ENCODE measurements around the gene RNLS.

Gene RNLS

DNA sequence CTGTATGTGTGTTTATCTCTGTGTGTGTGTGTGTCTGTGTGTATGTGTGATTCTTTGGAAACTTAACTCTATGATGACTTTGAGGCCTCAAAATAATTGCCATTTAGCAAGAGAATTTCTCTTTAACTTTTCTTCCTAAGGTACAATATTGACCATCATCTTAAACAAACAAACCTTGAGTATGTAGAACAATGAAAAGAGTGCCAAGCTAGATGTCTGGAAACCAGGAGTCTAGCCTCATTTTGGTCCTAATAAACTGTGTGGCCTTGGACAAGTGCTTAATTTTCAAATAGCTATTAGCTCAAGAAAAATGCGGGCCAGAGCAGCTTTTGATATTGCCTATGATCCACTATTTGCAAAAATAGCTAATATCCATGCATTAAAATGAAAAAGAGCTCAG is 119.3 kb downstream of the RNLS start:
- CTCF ChIA-PET = no interaction called here
- Histone ChIP-seq H3K9me3 (ENCODE audit: control insufficient read depth, insufficient read depth, low read depth, low read length) (no peaks in the 10 kb centered on the region), H3K4me3 (ENCODE audit: low read depth, low read length) (no peak overlapping the region), H3K27ac (ENCODE audit: extremely low read depth, low read depth, low read length) (no peak overlapping the region), H3K4me1 (ENCODE audit: control insufficient read depth, insufficient read depth, low read length) (peaks cover 4% of the 10 kb centered on the region; the same call in 1 of the 2 replicates), H3K36me3 (ENCODE audit: control insufficient read depth in 2 of 2, insufficient read depth in 1 of 2, low read length in 2 of 2) (no peaks in the 10 kb centered on the region)
- TF ChIP-seq WT1 (tag by site-specific recombination; IDR thresholded peaks at IDR 0.05) (no peak), YY1 (tag by site-specific recombination; IDR thresholded peaks at IDR 0.05) (no peak), MYNN (tag by site-specific recombination; IDR thresholded peaks at IDR 0.05; ENCODE audit: borderline replicate concordance) (no peak), GLIS2 (tag by site-specific recombination; IDR thresholded peaks at IDR 0.05) (no peak), ZNF529 (tag by site-specific recombination; IDR thresholded peaks at IDR 0.05; ENCODE audit: insufficient replicate concordance) (no peak), KLF8 (tag by site-specific recombination; IDR thresholded peaks at IDR 0.05) (no peak), IKZF3 (tag by site-specific recombination; IDR thresholded peaks at IDR 0.05) (no peak), ZNF549 (tag by site-specific recombination; IDR thresholded peaks at IDR 0.05) (no peak), ZFP3 (tag by site-specific recombination; IDR thresholded peaks at IDR 0.05; ENCODE audit: low read depth) (no peak), MEIS1 (CRISPR knock-in tag; IDR thresholded peaks at IDR 0.05; ENCODE audit: borderline replicate concordance) (no peak), ZNF48 (tag by site-specific recombination; IDR thresholded peaks at IDR 0.05) (no peak), ZNF146 (tag by site-specific recombination; IDR thresholded peaks at IDR 0.05) (no peak), GLI2 (tag by site-specific recombination; IDR thresholded peaks at IDR 0.05; ENCODE audit: borderline replicate concordance, low read depth) (no peak)
- TF ChIP-seq, protein P1, sequence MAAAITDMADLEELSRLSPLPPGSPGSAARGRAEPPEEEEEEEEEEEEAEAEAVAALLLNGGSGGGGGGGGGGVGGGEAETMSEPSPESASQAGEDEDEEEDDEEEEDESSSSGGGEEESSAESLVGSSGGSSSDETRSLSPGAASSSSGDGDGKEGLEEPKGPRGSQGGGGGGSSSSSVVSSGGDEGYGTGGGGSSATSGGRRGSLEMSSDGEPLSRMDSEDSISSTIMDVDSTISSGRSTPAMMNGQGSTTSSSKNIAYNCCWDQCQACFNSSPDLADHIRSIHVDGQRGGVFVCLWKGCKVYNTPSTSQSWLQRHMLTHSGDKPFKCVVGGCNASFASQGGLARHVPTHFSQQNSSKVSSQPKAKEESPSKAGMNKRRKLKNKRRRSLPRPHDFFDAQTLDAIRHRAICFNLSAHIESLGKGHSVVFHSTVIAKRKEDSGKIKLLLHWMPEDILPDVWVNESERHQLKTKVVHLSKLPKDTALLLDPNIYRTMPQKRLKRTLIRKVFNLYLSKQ (tag by site-specific recombination; IDR thresholded peaks at IDR 0.05; ENCODE audit: borderline replicate concordance) = no peak
- TF ChIP-seq, protein P2, sequence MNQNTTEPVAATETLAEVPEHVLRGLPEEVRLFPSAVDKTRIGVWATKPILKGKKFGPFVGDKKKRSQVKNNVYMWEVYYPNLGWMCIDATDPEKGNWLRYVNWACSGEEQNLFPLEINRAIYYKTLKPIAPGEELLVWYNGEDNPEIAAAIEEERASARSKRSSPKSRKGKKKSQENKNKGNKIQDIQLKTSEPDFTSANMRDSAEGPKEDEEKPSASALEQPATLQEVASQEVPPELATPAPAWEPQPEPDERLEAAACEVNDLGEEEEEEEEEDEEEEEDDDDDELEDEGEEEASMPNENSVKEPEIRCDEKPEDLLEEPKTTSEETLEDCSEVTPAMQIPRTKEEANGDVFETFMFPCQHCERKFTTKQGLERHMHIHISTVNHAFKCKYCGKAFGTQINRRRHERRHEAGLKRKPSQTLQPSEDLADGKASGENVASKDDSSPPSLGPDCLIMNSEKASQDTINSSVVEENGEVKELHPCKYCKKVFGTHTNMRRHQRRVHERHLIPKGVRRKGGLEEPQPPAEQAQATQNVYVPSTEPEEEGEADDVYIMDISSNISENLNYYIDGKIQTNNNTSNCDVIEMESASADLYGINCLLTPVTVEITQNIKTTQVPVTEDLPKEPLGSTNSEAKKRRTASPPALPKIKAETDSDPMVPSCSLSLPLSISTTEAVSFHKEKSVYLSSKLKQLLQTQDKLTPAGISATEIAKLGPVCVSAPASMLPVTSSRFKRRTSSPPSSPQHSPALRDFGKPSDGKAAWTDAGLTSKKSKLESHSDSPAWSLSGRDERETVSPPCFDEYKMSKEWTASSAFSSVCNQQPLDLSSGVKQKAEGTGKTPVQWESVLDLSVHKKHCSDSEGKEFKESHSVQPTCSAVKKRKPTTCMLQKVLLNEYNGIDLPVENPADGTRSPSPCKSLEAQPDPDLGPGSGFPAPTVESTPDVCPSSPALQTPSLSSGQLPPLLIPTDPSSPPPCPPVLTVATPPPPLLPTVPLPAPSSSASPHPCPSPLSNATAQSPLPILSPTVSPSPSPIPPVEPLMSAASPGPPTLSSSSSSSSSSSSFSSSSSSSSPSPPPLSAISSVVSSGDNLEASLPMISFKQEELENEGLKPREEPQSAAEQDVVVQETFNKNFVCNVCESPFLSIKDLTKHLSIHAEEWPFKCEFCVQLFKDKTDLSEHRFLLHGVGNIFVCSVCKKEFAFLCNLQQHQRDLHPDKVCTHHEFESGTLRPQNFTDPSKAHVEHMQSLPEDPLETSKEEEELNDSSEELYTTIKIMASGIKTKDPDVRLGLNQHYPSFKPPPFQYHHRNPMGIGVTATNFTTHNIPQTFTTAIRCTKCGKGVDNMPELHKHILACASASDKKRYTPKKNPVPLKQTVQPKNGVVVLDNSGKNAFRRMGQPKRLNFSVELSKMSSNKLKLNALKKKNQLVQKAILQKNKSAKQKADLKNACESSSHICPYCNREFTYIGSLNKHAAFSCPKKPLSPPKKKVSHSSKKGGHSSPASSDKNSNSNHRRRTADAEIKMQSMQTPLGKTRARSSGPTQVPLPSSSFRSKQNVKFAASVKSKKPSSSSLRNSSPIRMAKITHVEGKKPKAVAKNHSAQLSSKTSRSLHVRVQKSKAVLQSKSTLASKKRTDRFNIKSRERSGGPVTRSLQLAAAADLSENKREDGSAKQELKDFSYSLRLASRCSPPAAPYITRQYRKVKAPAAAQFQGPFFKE (tag by site-specific recombination; IDR thresholded peaks at IDR 0.05; ENCODE audit: borderline replicate concordance) = no peak
- TF ChIP-seq, protein P3, sequence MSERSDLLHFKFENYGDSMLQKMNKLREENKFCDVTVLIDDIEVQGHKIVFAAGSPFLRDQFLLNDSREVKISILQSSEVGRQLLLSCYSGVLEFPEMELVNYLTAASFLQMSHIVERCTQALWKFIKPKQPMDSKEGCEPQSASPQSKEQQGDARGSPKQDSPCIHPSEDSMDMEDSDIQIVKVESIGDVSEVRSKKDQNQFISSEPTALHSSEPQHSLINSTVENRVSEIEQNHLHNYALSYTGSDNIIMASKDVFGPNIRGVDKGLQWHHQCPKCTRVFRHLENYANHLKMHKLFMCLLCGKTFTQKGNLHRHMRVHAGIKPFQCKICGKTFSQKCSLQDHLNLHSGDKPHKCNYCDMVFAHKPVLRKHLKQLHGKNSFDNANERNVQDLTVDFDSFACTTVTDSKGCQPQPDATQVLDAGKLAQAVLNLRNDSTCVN (tag by site-specific recombination; optimal IDR thresholded peaks at IDR 0.05) = no peak
- POLR2A ChIA-PET = no interaction called here

DNA sequence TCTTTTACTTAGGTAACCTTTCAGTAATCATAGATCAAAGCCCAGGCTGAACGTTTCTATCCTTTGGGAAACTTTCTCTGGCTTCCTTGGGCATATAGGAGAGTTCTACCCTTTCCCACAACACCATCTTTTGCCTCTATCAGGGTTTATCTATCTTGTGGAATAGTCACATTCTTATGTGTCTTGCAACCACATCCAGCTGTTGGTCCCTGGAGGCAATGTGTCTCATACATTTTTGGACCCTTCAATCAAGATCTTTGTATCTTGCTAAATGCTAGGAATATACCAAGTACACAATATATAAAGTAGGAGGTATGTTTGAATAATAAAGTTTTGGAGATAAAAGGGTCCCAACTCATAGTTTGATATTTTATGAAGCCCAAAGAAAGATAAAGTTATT is 121.7 kb downstream of the RNLS start:
- ChIA-PET POLR2A (no interaction called here), CTCF (no interaction called here)
- Histone ChIP-seq H3K27ac (ENCODE audit: extremely low read depth, low read depth, low read length) (no peak overlapping the region), H3K9me3 (ENCODE audit: control insufficient read depth, insufficient read depth, low read depth, low read length) (no peaks in the 10 kb centered on the region), H3K4me3 (ENCODE audit: low read depth, low read length) (no peak overlapping the region), H3K4me1 (ENCODE audit: control insufficient read depth, insufficient read depth, low read length) (no peaks in the 10 kb centered on the region), H3K36me3 (ENCODE audit: control insufficient read depth in 2 of 2, insufficient read depth in 1 of 2, low read length in 2 of 2) (no peaks in the 10 kb centered on the region)
- TF ChIP-seq, protein P4, sequence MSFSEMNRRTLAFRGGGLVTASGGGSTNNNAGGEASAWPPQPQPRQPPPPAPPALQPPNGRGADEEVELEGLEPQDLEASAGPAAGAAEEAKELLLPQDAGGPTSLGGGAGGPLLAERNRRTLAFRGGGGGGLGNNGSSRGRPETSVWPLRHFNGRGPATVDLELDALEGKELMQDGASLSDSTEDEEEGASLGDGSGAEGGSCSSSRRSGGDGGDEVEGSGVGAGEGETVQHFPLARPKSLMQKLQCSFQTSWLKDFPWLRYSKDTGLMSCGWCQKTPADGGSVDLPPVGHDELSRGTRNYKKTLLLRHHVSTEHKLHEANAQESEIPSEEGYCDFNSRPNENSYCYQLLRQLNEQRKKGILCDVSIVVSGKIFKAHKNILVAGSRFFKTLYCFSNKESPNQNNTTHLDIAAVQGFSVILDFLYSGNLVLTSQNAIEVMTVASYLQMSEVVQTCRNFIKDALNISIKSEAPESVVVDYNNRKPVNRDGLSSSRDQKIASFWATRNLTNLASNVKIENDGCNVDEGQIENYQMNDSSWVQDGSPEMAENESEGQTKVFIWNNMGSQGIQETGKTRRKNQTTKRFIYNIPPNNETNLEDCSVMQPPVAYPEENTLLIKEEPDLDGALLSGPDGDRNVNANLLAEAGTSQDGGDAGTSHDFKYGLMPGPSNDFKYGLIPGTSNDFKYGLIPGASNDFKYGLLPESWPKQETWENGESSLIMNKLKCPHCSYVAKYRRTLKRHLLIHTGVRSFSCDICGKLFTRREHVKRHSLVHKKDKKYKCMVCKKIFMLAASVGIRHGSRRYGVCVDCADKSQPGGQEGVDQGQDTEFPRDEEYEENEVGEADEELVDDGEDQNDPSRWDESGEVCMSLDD (tag by site-specific recombination; IDR thresholded peaks at IDR 0.05) = no peak
- TF ChIP-seq, protein P5, sequence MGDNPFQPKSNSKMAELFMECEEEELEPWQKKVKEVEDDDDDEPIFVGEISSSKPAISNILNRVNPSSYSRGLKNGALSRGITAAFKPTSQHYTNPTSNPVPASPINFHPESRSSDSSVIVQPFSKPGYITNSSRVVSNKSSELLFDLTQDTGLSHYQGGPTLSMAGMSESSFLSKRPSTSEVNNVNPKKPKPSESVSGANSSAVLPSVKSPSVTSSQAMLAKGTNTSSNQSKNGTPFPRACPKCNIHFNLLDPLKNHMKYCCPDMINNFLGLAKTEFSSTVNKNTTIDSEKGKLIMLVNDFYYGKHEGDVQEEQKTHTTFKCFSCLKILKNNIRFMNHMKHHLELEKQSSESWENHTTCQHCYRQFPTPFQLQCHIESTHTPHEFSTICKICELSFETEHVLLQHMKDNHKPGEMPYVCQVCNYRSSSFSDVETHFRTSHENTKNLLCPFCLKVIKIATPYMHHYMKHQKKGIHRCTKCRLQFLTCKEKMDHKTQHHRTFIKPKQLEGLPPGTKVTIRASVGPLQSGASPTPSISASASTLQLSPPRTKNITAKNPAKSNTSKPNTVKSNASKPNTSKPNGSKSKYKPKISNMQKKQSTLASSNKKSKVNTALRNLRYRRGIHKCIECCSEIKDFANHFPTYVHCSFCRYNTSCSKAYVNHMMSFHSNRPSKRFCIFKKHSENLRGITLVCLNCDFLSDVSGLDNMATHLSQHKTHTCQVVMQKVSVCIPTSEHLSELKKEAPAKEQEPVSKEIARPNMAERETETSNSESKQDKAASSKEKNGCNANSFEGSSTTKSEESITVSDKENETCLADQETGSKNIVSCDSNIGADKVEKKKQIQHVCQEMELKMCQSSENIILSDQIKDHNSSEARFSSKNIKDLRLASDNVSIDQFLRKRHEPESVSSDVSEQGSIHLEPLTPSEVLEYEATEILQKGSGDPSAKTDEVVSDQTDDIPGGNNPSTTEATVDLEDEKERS (tag by site-specific recombination; IDR thresholded peaks at IDR 0.05) = no peak
- no peak for TF ChIP-seq HOXA7 (CRISPR knock-in tag; IDR thresholded peaks at IDR 0.05; ENCODE audit: borderline replicate concordance)
- no peak for TF ChIP-seq ZNF10 (tag by site-specific recombination; IDR thresholded peaks at IDR 0.05)
- TF ChIP-seq ZNF169 (tag by site-specific recombination; IDR thresholded peaks at IDR 0.05) = no peak
- no peak for TF ChIP-seq GLI2 (tag by site-specific recombination; IDR thresholded peaks at IDR 0.05; ENCODE audit: borderline replicate concordance, low read depth)
